ENCODE data around the gene HSBP1L1. TPM values are rescaled to one million over a fixed set of nuclear protein-coding genes. Genes with fewer than 3 reads are reported as not detected.

HSBP1L1 gene
- total RNA-seq (2021; fragmentation: NEBNext Ultra II Directional; extraction: Animal tissue kit (Norgen Biotek cat#: 25700)) (0.69 and 1.0 TPM in 2 replicates), polyA plus RNA-seq (2011; rRNA removed) (1.3 and 1.4 TPM in 2 replicates), polyA minus RNA-seq (2011; rRNA and poly(A)+ RNA removed) (0.20 and 0.47 TPM in 2 replicates)
- polyA plus RNA-seq (2011; cell fraction: cytosol; rRNA removed) = 1.8 TPM
- polyA plus RNA-seq (2011; cell fraction: nucleus; rRNA removed) = 1.5 TPM
- 2.7 to 4.2 TPM (median 4.0 TPM) in 4 replicates for polyA plus RNA-seq (2012, experiment 1 of 2)
- 1.6 TPM for polyA plus RNA-seq (2012, experiment 2 of 2)
- 1.1 TPM for polyA plus RNA-seq (2013, experiment 1 of 2)
- polyA plus RNA-seq (2013, experiment 2 of 2) = 1.3 TPM
- polyA minus RNA-seq (2011; cell fraction: cytosol; rRNA and poly(A)+ RNA removed) = not detected
- 1.00 TPM for polyA minus RNA-seq (2011; cell fraction: nucleus; rRNA and poly(A)+ RNA removed)
- long read RNA-seq, experiment 1, partial matches to known transcripts = 0 of 1 reads
- long read RNA-seq, experiment 1, other reads (novel, unspliced or antisense) = 0 of 1 reads
- long read RNA-seq, experiment 2 = 0 reads

- Histone ChIP-seq H4K20me1 (replicated peaks in 1 of 2; ENCODE audit: control insufficient read depth in 1 of 2, insufficient read depth in 2 of 2, low read length in 2 of 2) (peaks cover 2 to 10% of the 10 kb centered on the region in 2 experiments), H3K4me1 (replicated peaks in 1 of 4; ENCODE audit: control insufficient read depth in 3 of 4, insufficient read depth in 4 of 4, low read length in 3 of 4) (peaks cover 2 to 21% (median 19%) of the 10 kb centered on the region in 4 experiments; a peak in 6 of 7 replicates), H3K4me2 (ENCODE audit: insufficient read depth in 1 of 2, low read depth in 2 of 2, low read length in 2 of 2) (peak within 1 kb of the TSS; percentile 40 to 70), H3K18ac (ENCODE audit: extremely low read depth, low read length) (peak within 1 kb of the TSS; percentile 60), H4K8ac (ENCODE audit: extremely low read depth, insufficient read depth, low read length) (peak within 1 kb of the TSS; percentile 28), H3K4ac (replicated peaks; ENCODE audit: insufficient read length, low read depth, low read length) (no peak within 1 kb of the TSS), H3K27me3 (replicated peaks in 1 of 4; ENCODE audit: control insufficient read depth in 3 of 4, extremely low read depth in 1 of 4, insufficient read depth in 3 of 4, low read length in 3 of 4) (peaks cover 3 to 47% (median 40%) of the 10 kb centered on the region in 4 experiments), H3K9me3 (ENCODE audit: insufficient read depth in 2 of 2, low read depth in 1 of 2, low read length in 1 of 2) (no peaks in the 10 kb centered on the region), H3K36me3 (ENCODE audit: control insufficient read depth in 2 of 4, insufficient read depth in 4 of 4, low read length in 3 of 4) (no peaks in the 10 kb centered on the region), H2BK120ac (replicated peaks; ENCODE audit: low read depth, low read length) (no peak within 1 kb of the TSS), H3K79me2 (ENCODE audit: control insufficient read depth in 1 of 2, insufficient read depth in 2 of 2, low read length in 2 of 2) (no peaks in the 10 kb centered on the region), H3K79me1 (ENCODE audit: low read depth, low read length) (no peaks in the 10 kb centered on the region), H4K5ac (ENCODE audit: insufficient read length, low read depth, low read length) (no peak within 1 kb of the TSS), H3K4me3 (ENCODE audit: extremely low read depth in 1 of 4, insufficient read depth in 2 of 4, low read depth in 3 of 4, low read length in 4 of 4) (peak within 1 kb of the TSS; percentile 33 to 64 (median 35)), H3K14ac (ENCODE audit: insufficient read length) (no peak within 1 kb of the TSS), H2BK15ac (ENCODE audit: low read length) (no peak within 1 kb of the TSS), H3K9ac (replicated peaks in 1 of 4; ENCODE audit: extremely low read depth in 1 of 4, low read depth in 3 of 4, low read length in 3 of 4) (0 out of 7 replicates have a peak within 1 kb of the TSS, but pooled peaks of 1 of the 4 experiments have one; percentile 34), H3K23me2 (ENCODE audit: low read depth, low read length) (peaks cover 2% of the 10 kb centered on the region; the same call in 1 of the 2 replicates), H2AFZ (ENCODE audit: low read length) (no peak within 1 kb of the TSS), H2BK5ac (ENCODE audit: low read depth, low read length) (0 out of 2 replicates have a peak within 1 kb of the TSS, but pooled peaks have one; percentile 35), H3K56ac (replicated peaks; ENCODE audit: insufficient read length, low read depth, low read length) (no peak within 1 kb of the TSS), H2AK5ac (ENCODE audit: low read depth, low read length) (peak within 1 kb of the TSS; percentile 93; the same call in 1 of the 2 replicates), H3K27ac (ENCODE audit: low read depth, low read length) (no peak within 1 kb of the TSS), H3K23ac (ENCODE audit: insufficient read length) (no peak within 1 kb of the TSS), H2BK20ac (ENCODE audit: low read length) (no peak within 1 kb of the TSS), H2BK12ac (ENCODE audit: low read depth, low read length) (no peak within 1 kb of the TSS), H4K91ac (replicated peaks; ENCODE audit: insufficient read length, low read length) (no peak within 1 kb of the TSS)
- DNase-seq (ENCODE audit: low read depth in 1 of 2, low spot score in 2 of 2) (peak in 1 of 2 experiments; percentile 84), FAIRE-seq (no peak)
- CTCF ChIA-PET (ENCODE audit: partially characterized antibody) = interaction anchor here (1.4 kb wide), 1 partner anchor 76 kb away, joined by 3 read pairs; no protein-coding TSS in a partner anchor
- POLR2A ChIA-PET (ENCODE audit: partially characterized antibody) = interaction anchor here (0.9 to 2.1 kb wide), 3 partner anchors 12 to 38 kb away, joined by 3 to 8 read pairs (median 5); no protein-coding TSS in a partner anchor
- WGBS, 2 experiments (ENCODE audit: extremely low coverage in 1 of 2, insufficient coverage in 1 of 2, insufficient read length in 1 of 2, insufficient replicate concordance in 2 of 2, low coverage in 1 of 2, low lambda C conversion rate in 2 of 2, missing lambda C conversion rate in 1 of 2) = 9% methylated on average over 33 of the region's 73 CpGs; no CpG with 5 or more reads in 1 of the 2 experiments
- TF ChIP-seq RFX5 (IDR thresholded peaks at IDR 0.05; ENCODE audit: borderline replicate concordance, low read depth, low read length) (no peak), TEAD4 (IDR thresholded peaks at IDR 0.05; ENCODE audit: low read depth, low read length) (peak; percentile 63; the same call in 1 of the 2 replicates), TCF12 (IDR thresholded peaks at IDR 0.05; ENCODE audit: low read depth, low read length) (0 out of 2 replicates have a peak, but pooled peaks have one; percentile 7), EGR1 (IDR thresholded peaks at IDR 0.05; ENCODE audit: borderline replicate concordance, low read depth, low read length) (no peak), JUND (IDR thresholded peaks at IDR 0.05; ENCODE audit: low read length) (no peak), CEBPB (IDR thresholded peaks at IDR 0.05; ENCODE audit: low read depth, low read length) (no peak)
- TF ChIP-seq, protein P1, sequence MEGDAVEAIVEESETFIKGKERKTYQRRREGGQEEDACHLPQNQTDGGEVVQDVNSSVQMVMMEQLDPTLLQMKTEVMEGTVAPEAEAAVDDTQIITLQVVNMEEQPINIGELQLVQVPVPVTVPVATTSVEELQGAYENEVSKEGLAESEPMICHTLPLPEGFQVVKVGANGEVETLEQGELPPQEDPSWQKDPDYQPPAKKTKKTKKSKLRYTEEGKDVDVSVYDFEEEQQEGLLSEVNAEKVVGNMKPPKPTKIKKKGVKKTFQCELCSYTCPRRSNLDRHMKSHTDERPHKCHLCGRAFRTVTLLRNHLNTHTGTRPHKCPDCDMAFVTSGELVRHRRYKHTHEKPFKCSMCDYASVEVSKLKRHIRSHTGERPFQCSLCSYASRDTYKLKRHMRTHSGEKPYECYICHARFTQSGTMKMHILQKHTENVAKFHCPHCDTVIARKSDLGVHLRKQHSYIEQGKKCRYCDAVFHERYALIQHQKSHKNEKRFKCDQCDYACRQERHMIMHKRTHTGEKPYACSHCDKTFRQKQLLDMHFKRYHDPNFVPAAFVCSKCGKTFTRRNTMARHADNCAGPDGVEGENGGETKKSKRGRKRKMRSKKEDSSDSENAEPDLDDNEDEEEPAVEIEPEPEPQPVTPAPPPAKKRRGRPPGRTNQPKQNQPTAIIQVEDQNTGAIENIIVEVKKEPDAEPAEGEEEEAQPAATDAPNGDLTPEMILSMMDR (IDR thresholded peaks at IDR 0.05; ENCODE audit: control extremely low read depth in 1 of 3, insufficient read depth in 1 of 3, low read depth in 1 of 3, low read length in 3 of 3) = peak; percentile 26 to 40 (median 33)
Measured at GRCh38 chr18:79964330-79965118, at the start of gene HSBP1L1. TSS of gene HSBP1L1 (plus strand) at chr18:79964643. CDS start at chr18:79964736, 93 bp downstream.
